22Rv1 (cell line): ENCODE data around the gene CEP164.

Experiments
- H3K27ac ChIP-seq: fragments of 450-650 bp; 2 replicates; pipeline ENCODE4 v1.5.1; 2017
- ZFX ChIP-seq: fragments of 450-650 bp; IDR thresholded peaks from 2 replicates; pipeline ENCODE4 v1.6.1; 2017; ENCODE audit warnings: antibody characterized with exemption, borderline replicate concordance
- TF ChIP-seq, protein P1 (sequence below): fragments of 450-650 bp; IDR thresholded peaks from 2 replicates; pipeline ENCODE4 v1.5.1; 2017; ENCODE audit warnings: mild to moderate bottlenecking

Gene CEP164

DNA sequence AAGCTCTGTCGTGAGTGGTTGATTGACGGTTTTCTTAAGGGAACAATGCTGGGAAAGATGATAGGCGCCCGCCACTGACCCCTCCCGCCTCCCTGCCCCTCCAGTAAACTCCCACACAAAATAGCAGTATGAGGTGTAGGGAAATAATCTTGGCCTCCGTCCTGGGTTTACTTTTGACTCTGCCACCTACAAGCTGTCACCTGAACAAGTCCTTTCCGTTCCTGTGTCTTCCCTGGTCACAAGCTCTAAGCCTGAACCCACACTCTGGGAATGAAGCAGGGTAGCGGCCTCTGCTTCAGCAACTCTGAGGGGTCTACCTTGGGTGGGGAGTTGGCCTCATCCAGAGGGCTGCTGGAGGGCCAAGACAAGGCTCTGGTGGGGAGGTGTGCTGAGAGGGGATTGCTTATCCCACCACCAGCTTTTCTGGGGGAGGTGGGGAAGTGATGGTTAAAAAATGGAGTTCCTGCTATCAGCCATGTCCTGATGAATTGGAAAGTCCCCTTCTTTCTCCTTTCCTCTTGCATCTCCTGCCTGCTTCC lies 87.8 kb downstream of the CEP164 start:
- TF ChIP-seq, protein P1, sequence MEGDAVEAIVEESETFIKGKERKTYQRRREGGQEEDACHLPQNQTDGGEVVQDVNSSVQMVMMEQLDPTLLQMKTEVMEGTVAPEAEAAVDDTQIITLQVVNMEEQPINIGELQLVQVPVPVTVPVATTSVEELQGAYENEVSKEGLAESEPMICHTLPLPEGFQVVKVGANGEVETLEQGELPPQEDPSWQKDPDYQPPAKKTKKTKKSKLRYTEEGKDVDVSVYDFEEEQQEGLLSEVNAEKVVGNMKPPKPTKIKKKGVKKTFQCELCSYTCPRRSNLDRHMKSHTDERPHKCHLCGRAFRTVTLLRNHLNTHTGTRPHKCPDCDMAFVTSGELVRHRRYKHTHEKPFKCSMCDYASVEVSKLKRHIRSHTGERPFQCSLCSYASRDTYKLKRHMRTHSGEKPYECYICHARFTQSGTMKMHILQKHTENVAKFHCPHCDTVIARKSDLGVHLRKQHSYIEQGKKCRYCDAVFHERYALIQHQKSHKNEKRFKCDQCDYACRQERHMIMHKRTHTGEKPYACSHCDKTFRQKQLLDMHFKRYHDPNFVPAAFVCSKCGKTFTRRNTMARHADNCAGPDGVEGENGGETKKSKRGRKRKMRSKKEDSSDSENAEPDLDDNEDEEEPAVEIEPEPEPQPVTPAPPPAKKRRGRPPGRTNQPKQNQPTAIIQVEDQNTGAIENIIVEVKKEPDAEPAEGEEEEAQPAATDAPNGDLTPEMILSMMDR, result no peak
- TF ChIP-seq ZFX, result no peak
- no peak overlapping the region for H3K27ac ChIP-seq

DNA sequence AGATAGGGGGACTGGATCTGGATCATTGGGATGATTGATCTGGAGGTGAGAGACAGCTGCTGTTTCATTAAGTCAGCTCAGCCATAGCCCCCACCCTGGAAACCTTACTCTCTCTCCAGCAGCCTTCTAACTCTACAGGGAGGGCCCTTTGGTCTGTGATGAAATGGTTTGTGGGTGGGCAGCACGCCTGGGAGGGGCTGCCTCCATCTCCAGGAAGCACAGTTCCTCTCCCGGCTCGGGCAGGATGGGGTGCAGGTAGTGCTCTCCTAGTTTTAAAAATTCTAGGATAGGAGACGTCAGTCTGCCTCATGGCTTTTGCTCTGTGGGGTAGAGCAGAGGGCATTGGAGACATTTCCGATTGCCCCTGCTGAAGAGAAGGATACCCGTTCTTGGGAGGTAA lies 89.7 kb downstream of the CEP164 start:
- TF ChIP-seq, protein P1, result no peak
- TF ChIP-seq ZFX, result no peak

DNA sequence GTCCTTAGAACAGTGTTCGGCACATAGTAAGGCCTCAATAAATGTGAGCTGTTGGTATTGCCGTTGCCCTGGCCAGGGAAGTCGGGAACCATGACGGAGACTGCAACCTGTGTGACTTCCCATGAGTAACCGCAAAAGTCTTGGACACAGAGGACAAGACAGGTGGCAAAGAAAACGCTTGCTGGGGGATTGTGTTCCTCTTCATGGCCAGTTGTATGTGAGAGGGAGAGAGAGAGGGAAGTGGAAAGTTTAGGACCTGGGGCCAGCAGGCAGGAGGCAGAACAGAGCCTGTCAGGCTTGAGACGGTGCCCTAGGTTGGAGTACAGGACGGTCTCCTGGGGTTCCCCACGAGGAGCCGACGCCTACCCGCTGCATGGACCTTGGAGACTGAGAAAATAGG lies 90.2 kb downstream of the CEP164 start:
- TF ChIP-seq, protein P1, result no peak
- no peak for TF ChIP-seq ZFX
- H3K27ac ChIP-seq, result no peak overlapping the region

More for the DNA sequence above, 89.7 kb downstream of the CEP164 start:
- no peak overlapping the region for H3K27ac ChIP-seq

DNA sequence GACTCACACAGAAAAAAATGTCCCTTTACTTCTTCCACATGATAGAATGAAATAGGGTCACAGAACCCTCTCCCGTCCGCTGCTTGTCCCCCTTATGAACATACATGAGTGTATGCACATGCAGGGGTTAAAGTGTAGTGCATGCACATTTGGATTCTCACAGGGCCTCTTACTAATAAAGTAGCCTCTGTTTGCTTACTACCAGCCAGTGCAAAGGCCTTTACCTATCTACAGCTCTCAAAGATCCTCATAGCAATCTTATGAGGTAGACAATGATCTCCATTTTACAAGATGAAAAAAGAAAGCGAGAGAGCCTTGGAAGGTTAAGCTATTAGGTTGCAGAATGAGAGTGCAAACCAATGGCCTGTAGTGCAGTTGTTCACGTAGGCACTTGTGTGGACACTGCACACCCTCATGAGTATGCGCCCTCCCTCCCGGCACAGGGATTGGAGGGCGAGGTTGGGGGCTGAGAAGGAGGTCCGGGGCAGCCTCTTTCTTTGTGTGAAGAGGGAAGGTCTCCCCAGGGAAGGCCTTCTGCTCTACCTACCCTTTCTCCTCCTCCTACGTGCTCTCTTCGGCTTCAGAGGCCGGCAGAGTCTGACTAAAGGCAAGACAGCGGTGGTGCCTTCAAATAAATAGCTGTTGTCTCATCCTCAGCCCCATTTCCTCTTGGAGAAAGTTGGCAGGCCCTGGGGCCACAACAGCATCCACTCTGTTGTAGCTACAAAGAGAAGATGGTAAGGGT lies 91.3 kb downstream of the CEP164 start:
- TF ChIP-seq ZFX, result no peak
- TF ChIP-seq, protein P1, result no peak
- no peak overlapping the region for H3K27ac ChIP-seq

- TF ChIP-seq, protein P1, result no peak
- TF ChIP-seq ZFX, result no peak
- H3K27ac ChIP-seq, result no peak overlapping the region
Observed at GRCh38 chr11:117419482-117420142, 92.0 kb downstream of the CEP164 start.

GRCh38 chr11:117420143-117420485 lies 92.5 kb downstream of the CEP164 start:
- no peak for TF ChIP-seq ZFX
- TF ChIP-seq, protein P1, result no peak
- no peak overlapping the region for H3K27ac ChIP-seq

- TF ChIP-seq ZFX, result no peak
- TF ChIP-seq, protein P1, result no peak
- H3K27ac ChIP-seq, result no peak overlapping the region
Observed at GRCh38 chr11:117420598-117420997, 92.9 kb downstream of the CEP164 start.
